ENCODE measurements around the gene TRMT61A.

- no peak for TF ChIP-seq POLR2AphosphoS5 (IDR thresholded peaks at IDR 0.05; ENCODE audit: borderline replicate concordance, low read depth, low read length)
- TF ChIP-seq EZH2 (IDR thresholded peaks at IDR 0.05) = no peak
- no peak for TF ChIP-seq FOXP2 (optimal IDR thresholded peaks at IDR 0.05; ENCODE audit: control extremely low read depth, extremely low read length, insufficient read depth)
Observed at GRCh38 chr14:103538291-103539055, 9.5 kb downstream of the TRMT61A start.

All from SK-N-MC (cell line).